ENCODE measurements around the gene MTERF1.

DNA sequence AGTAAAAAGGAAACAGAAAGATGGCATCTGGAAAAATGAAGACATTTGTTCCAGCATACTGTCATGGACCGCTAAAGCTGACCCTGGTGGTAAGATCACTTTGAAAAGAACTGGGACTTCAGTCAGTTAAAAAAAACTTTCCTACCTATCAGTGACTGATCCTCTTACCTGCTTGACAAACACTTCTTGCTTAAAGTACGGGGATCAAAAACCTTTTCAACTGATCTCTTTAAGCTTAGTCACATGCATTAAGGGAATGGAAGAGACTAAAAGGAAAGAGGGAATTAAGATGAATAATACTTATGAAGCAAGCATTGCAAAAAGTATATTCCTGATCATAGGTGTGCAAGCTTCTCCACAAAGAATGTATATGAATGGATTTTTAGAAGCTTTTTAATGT, 42.1 kb downstream of the MTERF1 start:
- TF ChIP-seq, protein P1, sequence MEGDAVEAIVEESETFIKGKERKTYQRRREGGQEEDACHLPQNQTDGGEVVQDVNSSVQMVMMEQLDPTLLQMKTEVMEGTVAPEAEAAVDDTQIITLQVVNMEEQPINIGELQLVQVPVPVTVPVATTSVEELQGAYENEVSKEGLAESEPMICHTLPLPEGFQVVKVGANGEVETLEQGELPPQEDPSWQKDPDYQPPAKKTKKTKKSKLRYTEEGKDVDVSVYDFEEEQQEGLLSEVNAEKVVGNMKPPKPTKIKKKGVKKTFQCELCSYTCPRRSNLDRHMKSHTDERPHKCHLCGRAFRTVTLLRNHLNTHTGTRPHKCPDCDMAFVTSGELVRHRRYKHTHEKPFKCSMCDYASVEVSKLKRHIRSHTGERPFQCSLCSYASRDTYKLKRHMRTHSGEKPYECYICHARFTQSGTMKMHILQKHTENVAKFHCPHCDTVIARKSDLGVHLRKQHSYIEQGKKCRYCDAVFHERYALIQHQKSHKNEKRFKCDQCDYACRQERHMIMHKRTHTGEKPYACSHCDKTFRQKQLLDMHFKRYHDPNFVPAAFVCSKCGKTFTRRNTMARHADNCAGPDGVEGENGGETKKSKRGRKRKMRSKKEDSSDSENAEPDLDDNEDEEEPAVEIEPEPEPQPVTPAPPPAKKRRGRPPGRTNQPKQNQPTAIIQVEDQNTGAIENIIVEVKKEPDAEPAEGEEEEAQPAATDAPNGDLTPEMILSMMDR (IDR thresholded peaks at IDR 0.05; ENCODE audit: low read length) = no peak
- TF ChIP-seq EZH2 (optimal IDR thresholded peaks at IDR 0.05; ENCODE audit: low read depth, low read length) (no peak), EZH2phosphoT487 (IDR thresholded peaks at IDR 0.05; ENCODE audit: low read length) (no peak)

All from MM.1S (cell line).